Tibial nerve (tissue), 4 donors: Measurements from ENCODE around the gene MACF1. TPM values are rescaled to one million over a fixed set of nuclear protein-coding genes. Genes with fewer than 3 reads are reported as not detected.

Experiments
- DNase-seq, 2 donors: peaks; one replicate each; pipeline ENCODE4 v3.0.0-alpha.2; 2019; ENCODE audit warnings: low spot score in 2 of 2
- H3K27ac ChIP-seq, 4 donors: fragments of 200-600 bp; sonication (generic) in 3 of 4; one replicate each; pipeline ENCODE4 v1.5.1; 2017 to 2019; ENCODE audit warnings: mild to moderate bottlenecking in 1 of 4
- H3K27me3 ChIP-seq, 2 donors: fragments of 200-600 bp; sonication (generic) in 1 of 2; one replicate each; pipeline versions ENCODE4 v1.5.1 to v1.6.0; 2017 to 2019
- H3K36me3 ChIP-seq, 3 donors: fragments of 200-600 bp; sonication (generic); one replicate each; pipeline ENCODE4 v1.5.1; 2018 to 2019
- H3K4me1 ChIP-seq, 4 donors: fragments of 200-600 bp; sonication (generic) in 3 of 4; one replicate each; pipeline ENCODE4 v1.5.1; 2017 to 2019
- H3K4me3 ChIP-seq, 4 donors: fragments of 200-600 bp; sonication (generic) in 3 of 4; one replicate each; pipeline ENCODE4 v1.5.1; 2017 to 2019; ENCODE audit warnings: mild to moderate bottlenecking in 1 of 4, moderate library complexity in 1 of 4
- H3K9me3 ChIP-seq, 4 donors: fragments of 200-600 bp; sonication (generic) in 3 of 4; one replicate each; pipeline ENCODE4 v1.5.1; 2017 to 2019
- EP300 ChIP-seq, 2 donors: sonication (generic); formaldehyde crosslinking; IDR thresholded peaks; one replicate each; pipeline ENCODE4 v1.6.1; 2017; ENCODE audit warnings: antibody characterized with exemption in 2 of 2, mild to moderate bottlenecking in 1 of 2
- POLR2A ChIP-seq, 2 donors: fragments of 450-650 bp; IDR thresholded peaks; one replicate each; pipeline ENCODE4 v1.6.1; 2017; ENCODE audit warnings: antibody characterized with exemption in 2 of 2, mild to moderate bottlenecking in 2 of 2, moderate library complexity in 2 of 2
- WGBS, 2 donors: methylation state at CpG; one replicate each; pipeline ENCODE4 v1.1.5; 2018; 5-methylcytosine and 5-hydroxymethylcytosine counted together
- total RNA-seq, 4 donors: library from RNA; depleted of rRNA; stranded (reverse); fragments of >200 nt; gene quantifications; one replicate each; pipeline ENCODE4 v1.1.0, GENCODE V29; 2016
- TF ChIP-seq, protein P1 (sequence below), 5 experiments: fragments of 200-600 bp in 3 of 5; fragments of 450-650 bp in 2 of 5; sonication (generic) in 3 of 5; IDR thresholded peaks; one replicate each; pipeline ENCODE4 v1.5.1; 2016 to 2019; ENCODE audit warnings: antibody characterized with exemption in 5 of 5, mild to moderate bottlenecking in 3 of 5, moderate library complexity in 2 of 5

Gene MACF1
- total RNA-seq, 4 donors from 2014 or later: 214 to 296 (median 244) TPM

GRCh38 chr1:39478126-39478915 lies 273.8 kb downstream of the MACF1 start:
- WGBS, 2 donors: 82 to 84% methylated on average over 5 of the region's 5 CpGs
- no peaks in the 10 kb centered on the region for H3K27me3 ChIP-seq
- H3K27ac ChIP-seq: no peak overlapping the region
- DNase-seq: no peak
- no peak overlapping the region for H3K4me3 ChIP-seq
- H3K36me3 ChIP-seq: peaks cover 0 to 93% (median 5%) of the 10 kb centered on the region in 3 donors
- no peak for TF ChIP-seq EP300 (IDR thresholded peaks at IDR 0.05)
- H3K4me1 ChIP-seq: no peaks in the 10 kb centered on the region
- no peaks in the 10 kb centered on the region for H3K9me3 ChIP-seq

- DNase-seq: no peak
- Histone ChIP-seq H3K36me3 (peaks cover 0 to 92% (median 5%) of the 10 kb centered on the region in 3 donors), H3K4me1 (no peaks in the 10 kb centered on the region), H3K27ac (no peak overlapping the region), H3K27me3 (no peaks in the 10 kb centered on the region), H3K9me3 (no peaks in the 10 kb centered on the region), H3K4me3 (no peak overlapping the region)
- no peak for TF ChIP-seq EP300 (IDR thresholded peaks at IDR 0.05)
- TF ChIP-seq, protein P1, sequence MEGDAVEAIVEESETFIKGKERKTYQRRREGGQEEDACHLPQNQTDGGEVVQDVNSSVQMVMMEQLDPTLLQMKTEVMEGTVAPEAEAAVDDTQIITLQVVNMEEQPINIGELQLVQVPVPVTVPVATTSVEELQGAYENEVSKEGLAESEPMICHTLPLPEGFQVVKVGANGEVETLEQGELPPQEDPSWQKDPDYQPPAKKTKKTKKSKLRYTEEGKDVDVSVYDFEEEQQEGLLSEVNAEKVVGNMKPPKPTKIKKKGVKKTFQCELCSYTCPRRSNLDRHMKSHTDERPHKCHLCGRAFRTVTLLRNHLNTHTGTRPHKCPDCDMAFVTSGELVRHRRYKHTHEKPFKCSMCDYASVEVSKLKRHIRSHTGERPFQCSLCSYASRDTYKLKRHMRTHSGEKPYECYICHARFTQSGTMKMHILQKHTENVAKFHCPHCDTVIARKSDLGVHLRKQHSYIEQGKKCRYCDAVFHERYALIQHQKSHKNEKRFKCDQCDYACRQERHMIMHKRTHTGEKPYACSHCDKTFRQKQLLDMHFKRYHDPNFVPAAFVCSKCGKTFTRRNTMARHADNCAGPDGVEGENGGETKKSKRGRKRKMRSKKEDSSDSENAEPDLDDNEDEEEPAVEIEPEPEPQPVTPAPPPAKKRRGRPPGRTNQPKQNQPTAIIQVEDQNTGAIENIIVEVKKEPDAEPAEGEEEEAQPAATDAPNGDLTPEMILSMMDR (IDR thresholded peaks at IDR 0.05): no peak
- no peak for TF ChIP-seq POLR2A (IDR thresholded peaks at IDR 0.05)
- 87 to 90% methylated on average over 6 of the region's 6 CpGs for WGBS, 2 donors
Measured at GRCh38 chr1:39481289-39481688, 276.8 kb downstream of the MACF1 start.

GRCh38 chr1:39483276-39483675 lies 278.8 kb downstream of the MACF1 start:
- H3K36me3 ChIP-seq: peaks cover 0 to 95% (median 5%) of the 10 kb centered on the region in 3 donors
- TF ChIP-seq EP300 (IDR thresholded peaks at IDR 0.05) (no peak), POLR2A (IDR thresholded peaks at IDR 0.05) (no peak)
- TF ChIP-seq, protein P1 (IDR thresholded peaks at IDR 0.05): no peak
- H3K4me1 ChIP-seq: no peaks in the 10 kb centered on the region

DNA sequence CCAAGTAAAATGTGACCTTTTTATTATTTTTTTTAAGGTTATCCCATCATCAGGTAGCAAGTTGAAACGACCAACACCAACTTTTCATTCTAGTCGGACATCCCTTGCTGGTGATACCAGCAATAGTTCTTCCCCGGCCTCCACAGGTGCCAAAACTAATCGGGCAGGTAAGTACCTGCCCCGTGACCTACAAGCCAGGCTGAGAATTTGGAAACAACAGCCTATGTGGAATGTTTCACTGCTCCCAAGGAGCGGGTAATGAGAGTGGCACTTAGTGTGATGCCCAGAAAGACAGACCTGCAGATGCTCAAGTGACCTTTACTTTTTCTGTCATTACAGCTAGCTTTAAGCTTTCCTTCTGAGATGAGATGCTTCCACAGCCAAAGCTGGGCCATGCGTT lies 280.1 kb downstream of the MACF1 start:
- H3K27ac ChIP-seq: no peak overlapping the region
- H3K4me3 ChIP-seq: no peak overlapping the region
- no peaks in the 10 kb centered on the region for H3K27me3 ChIP-seq
- DNase-seq: no peak
- H3K4me1 ChIP-seq: peaks cover 0 to 7% (median 0%) of the 10 kb centered on the region in 4 donors
- TF ChIP-seq, protein P1 (IDR thresholded peaks at IDR 0.05): no peak
- no peaks in the 10 kb centered on the region for H3K9me3 ChIP-seq
- H3K36me3 ChIP-seq: peaks cover 0 to 86% (median 5%) of the 10 kb centered on the region in 3 donors
- 92 to 93% methylated on average over 7 of the region's 7 CpGs for WGBS, 2 donors

More at GRCh38 chr1:39483276-39483675, 278.8 kb downstream of the MACF1 start:
- WGBS, 2 donors: 10 to 29% methylated on average over 1 of the region's 1 CpG
- Histone ChIP-seq H3K9me3 (no peaks in the 10 kb centered on the region), H3K27ac (no peak overlapping the region), H3K27me3 (no peaks in the 10 kb centered on the region), H3K4me3 (no peak overlapping the region)
- no peak for DNase-seq

- Histone ChIP-seq H3K4me1 (peaks cover 0 to 7% (median 0%) of the 10 kb centered on the region in 4 donors), H3K9me3 (no peaks in the 10 kb centered on the region), H3K4me3 (no peak overlapping the region), H3K27me3 (no peaks in the 10 kb centered on the region), H3K27ac (no peak overlapping the region), H3K36me3 (peaks cover 0 to 80% (median under 1%) of the 10 kb centered on the region in 3 donors)
- no peak for DNase-seq
- TF ChIP-seq, protein P1 (IDR thresholded peaks at IDR 0.05): no peak
- TF ChIP-seq POLR2A (IDR thresholded peaks at IDR 0.05): no peak
- TF ChIP-seq EP300 (IDR thresholded peaks at IDR 0.05): no peak
- WGBS, 2 donors: 89 to 94% methylated on average over 14 of the region's 14 CpGs
Measured at GRCh38 chr1:39485046-39485803, 280.7 kb downstream of the MACF1 start.
